Activated CD4-positive, CD25-positive, alpha-beta regulatory T cell (primary cell): ENCODE results near the gene NHERF1.
A peak's percentile ranks its signal among the peaks of the same experiment; 100 is the strongest.

Source experiments
- DNase-seq, 4 experiments: peaks; one replicate each; lab custom pipeline; 2025; lab: John Stamatoyannopoulos, UW

The NHERF1 gene

DNA sequence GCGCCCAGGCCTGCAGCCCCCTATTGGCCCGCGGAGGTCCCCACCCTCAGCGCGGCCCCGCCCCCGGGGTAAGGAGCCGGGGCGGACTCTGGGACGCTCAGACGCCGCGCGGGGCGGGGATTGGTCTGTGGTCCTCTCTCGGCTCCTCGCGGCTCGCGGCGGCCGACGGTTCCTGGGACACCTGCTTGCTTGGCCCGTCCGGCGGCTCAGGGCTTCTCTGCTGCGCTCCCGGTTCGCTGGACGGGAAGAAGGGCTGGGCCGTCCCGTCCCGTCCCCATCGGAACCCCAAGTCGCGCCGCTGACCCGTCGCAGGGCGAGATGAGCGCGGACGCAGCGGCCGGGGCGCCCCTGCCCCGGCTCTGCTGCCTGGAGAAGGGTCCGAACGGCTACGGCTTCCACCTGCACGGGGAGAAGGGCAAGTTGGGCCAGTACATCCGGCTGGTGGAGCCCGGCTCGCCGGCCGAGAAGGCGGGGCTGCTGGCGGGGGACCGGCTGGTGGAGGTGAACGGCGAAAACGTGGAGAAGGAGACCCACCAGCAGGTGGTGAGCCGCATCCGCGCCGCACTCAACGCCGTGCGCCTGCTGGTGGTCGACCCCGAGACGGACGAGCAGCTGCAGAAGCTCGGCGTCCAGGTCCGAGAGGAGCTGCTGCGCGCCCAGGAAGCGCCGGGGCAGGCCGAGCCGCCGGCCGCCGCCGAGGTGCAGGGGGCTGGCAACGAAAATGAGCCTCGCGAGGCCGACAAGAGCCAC lies at the start of gene NHERF1:
NHERF1 (plus strand) TSS at position 100 of the 750 bp plus-strand sequence; CDS start at position 319, 219 bp downstream.
- peak; percentile 83 to 89 (median 88) for DNase-seq

DNA sequence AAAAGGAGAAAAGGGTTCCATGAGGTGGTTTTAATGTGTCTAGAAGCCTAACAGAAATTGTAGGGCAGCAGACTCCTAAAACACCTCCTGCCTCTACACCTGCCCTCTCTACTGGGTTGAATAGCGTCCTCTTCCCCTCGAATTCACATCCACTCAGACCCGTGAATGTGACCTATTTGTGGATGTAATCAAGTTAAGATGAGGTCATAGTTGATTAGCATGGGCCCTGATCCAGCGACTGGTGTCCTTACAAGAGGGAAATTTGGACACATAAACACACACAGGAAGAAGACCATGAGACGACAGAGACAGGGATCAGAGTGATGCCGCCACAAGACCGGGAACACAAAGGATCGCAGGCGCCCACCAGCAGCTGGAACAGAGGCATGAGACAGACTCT lies 49.2 kb upstream of the NHERF1 start:
- no peak for DNase-seq

DNA sequence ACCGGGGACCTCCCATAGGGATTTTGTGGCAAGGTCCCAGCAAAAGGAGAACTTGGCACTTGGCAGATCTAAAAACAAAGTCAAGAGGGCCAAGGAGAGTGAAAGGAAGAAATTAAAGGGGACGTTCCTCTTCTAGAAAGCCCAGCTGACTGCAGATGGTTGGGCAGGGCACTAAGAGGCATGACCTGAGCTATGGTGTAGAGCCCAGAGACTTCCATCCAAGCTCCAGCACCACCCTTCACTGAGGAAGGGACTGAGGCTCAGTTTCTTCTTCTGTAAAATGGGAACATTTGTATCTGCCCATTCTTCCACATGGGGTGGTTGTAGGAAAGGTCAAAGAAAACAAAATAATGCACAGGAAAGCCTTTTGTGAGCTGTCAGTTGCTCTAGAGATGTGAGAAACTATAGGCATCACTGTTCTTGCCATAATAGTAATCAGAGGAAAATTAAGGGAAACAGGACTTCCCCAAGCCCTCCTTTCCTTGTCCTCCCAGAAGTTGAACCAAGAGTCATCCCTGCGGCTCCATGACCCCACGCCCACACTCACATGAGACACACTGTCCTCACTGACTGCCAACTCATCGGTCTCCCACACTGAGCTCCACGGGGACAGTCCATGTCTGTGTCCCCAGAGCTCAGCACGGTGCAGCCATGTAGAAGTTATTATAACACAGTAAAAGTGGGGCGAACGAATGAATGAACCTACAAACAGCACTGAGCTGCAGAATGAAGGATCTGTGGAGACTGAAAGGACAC lies 46.1 kb upstream of the NHERF1 start:
- DNase-seq: no peak

DNA sequence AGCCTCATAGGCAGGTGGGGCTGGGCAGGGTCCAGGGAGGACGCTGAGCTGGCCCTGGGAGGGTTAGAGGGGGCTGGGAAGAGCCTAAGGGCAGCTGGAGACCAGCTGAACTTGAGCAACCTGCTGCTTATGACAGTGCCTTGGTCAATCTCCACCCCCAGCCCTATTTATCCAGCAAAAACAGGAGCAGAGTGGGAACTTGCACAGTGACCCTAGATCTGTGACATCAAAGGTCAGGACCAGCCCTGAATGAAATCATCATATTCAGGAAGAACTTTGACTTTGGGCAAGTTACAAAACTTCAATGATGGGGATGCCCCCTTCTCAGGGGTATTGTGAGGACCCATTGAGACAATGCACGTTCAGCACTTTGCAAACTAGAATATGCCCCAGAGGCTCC lies 45.1 kb upstream of the NHERF1 start:
- no peak for DNase-seq

DNA sequence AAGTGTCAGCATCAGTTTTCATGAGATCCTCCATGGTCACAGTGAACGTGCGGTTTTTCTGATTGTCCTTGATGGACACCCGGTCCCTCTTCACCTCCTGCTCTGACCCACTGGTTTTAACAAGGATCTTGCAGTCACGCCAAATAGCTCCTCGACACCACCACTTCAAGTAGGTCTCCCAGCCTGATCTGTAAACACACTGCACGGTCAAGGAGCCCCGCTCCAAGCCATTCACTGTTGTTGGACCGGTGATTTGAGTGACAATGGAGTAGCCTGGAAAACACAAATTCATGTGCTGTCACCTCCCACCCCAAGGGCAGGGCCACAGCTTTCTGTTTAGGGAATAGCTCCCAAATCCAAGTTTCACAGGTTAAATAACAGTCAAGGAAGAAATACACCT lies 43.9 kb upstream of the NHERF1 start:
- no peak for DNase-seq

DNA sequence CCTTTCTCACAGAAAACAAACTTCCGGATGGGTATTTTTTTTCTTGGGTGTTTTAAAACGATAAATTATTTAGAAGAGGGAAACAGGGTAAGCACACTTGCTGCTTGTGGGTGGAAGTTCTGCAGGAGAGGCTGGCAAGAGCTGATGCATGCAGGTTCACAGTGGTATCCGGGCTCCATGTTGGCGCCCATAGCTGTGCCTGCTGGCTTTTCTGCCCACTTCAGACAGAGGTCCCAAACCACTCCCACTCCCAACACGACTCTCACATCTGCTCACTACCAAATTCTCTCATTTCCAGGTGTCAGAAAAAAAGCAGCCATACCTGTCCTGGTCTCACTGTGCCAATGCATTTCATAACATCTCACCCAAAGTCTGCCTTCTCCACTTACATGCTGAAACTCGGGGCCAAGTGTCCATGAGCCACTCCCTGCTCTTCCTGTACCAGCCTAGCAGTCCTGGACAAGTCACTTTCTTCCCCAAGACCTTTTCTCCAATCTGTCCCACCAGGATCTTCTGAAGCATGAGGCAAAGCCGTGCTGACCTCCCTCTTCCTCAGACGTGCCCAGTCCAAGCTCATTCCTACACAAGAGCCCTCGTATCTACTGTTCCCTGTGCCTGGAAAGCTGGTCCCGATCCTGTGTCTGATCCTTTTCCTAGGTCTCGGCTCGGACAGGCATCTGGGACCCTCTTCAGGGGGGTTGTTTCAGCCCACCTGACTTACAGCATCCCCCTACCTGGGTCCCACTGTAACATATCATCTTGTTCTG lies 37.2 kb upstream of the NHERF1 start:
- no peak for DNase-seq

DNA sequence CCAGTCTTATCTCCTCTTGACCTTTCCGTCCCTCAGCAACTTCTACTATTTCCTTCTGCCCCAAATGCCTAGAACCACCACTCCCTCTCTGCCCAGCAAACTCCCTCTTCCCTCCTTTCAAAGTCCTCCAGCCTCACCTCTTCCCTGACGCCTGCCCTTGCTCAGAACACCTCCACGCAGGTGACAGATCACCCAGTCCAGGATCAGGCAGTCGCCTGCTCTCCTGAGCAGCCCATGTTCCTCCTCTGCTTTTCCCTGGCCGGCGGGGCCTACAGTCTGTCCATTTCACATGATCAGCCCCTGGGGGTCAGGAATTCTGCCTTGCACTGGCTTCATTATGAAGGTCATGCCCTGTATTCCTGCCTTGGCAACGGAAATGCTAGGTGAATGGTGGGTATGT lies 36.1 kb upstream of the NHERF1 start:
- no peak for DNase-seq

DNA sequence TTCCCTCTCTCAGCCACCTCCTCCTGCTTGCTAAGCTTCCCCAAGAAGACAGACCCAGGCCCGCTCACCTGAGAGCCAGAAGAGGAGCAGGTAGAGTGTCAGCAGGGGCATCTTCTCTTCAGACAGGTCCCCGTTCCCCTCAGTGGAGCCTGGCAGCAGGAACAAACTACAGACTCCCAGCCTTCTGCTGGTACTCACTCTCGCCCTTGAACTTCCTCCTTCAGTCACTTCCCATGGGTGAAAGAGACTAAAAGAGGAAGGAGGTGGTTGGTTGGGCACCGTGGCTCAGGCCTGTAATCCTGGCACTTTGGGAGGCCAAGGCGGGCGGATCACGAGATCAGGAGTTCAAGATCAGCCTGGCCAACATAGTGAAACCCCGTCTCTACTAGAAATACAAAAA lies 35.7 kb upstream of the NHERF1 start, which contains the start of gene CD300LF:
CD300LF (minus strand) TSS at position 168 of the 400 bp plus-strand sequence; CDS start at position 111, 57 bp downstream.
- DNase-seq: no peak

DNA sequence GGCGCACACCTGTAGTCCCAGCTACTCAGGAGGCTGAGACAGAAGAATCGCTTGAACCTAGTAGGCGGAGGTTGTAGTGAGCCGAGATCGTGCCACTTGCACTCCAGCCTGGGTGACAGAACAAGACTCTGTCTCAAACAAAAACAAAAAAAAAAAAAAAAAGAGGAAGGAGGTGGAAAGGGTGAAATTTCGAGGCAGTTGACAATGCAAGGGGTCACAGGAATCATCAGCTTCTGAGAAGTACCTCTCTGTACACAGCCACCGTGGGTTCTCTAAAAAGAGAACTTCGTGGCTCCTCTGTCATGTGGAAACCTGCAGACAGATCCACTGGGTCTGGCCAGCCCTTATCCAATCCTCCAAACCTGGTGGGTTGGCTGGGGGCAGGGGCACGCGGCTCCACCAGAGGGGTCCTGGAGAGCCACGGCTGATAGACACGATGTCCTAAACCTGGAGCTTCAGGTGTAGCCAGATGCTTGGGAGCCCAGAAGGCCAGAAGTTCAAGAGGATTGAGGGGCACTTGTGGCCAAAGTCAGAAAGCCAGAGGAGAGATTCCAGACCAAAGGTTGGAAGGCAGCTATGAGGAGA lies 35.2 kb upstream of the NHERF1 start:
- no peak for DNase-seq

DNA sequence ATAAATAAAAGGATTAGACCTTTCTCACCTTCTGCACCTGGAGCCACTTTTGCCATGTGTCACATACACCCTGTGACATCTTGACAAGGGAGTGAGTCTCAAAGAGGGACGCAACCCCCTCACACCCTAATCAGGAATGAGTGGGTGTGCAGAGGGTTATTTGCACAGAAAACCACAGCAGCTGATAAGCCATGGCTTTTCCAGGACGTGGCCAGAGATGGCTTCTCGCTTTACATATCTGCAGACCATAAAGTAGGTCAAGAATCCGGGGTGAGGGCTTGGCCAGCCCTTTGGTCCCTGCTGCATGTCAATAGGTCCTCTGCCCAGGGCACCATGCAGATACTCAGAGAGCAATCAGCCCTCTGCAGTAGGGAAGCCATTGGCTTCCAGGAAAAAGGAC lies 33.3 kb upstream of the NHERF1 start:
- no peak for DNase-seq

DNA sequence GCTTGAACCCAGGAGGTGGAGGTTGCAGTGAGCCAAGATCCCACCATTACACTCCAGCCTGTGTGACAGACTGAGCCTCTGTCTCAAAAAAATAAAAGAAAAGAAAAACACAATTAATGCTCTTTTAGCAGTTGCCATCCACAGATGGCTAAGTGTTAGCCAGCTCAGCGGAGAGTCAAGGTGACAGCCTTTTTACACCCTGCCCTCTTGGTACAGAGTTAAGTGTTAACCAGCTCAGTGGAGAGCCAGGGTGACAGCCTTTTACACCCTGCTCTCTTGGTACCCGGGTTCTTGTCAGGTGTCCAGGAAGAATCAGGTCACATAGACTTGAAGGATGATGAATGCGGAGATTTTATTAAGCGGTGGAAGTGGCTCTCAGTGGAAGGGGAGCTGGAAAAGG lies 27.9 kb upstream of the NHERF1 start:
- DNase-seq: no peak

DNA sequence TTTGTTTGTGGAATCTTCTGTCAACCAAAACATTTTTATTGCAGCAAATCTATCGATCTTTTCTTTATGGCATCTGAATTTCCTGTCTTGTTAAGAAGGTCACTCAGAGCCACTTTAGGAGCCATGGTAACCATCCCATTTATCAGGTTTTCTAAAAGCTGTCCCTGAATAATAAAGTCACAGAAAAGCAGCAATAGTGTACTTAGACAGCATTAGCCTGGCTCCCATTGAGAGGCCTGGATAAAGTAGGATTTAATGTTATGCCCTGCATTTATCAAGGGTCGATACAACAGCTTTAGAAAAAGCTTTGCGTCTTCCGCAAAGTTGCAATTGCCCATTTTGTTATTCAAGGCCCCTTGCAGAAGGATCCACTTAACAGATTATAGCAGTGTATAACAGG lies 25.6 kb upstream of the NHERF1 start:
- no peak for DNase-seq

DNA sequence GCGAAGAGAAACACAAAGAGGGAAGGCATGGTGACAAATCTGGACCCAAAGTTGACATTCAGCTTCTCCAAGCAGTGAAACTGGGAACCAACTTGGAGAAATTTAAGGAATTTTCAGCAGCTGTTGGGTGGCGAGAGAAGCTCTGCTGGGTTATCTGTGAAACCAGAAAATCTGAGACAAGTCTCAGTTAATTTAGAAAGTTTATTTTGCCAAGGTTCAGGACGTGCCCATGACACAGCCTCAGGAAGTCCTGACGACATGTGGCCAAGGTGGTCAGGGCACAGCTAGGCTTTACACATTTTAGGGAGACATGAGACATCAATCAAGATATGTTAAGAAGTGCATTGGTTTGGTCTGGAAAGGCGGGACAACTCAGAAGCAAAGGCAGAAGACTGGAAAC lies 24.5 kb upstream of the NHERF1 start:
- no peak for DNase-seq

DNA sequence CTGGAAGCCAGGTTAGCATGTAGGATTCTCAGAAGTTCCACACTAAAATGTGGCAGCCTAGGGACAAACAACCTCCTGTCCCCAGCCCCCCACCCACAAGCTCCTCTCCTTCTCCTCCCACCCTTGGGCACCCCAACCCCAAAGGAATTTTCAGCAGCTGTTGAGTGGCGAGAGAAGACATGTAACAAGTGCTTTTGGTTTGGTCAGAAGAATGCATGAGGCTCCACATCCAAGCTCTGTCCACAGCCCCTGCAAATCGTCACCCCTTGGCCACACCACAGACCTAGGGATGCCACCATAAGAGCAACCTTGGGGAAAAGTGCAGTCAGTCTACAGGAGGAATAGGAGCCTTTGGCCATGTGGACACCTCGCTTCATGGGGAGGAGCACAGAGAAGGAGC lies 23.3 kb upstream of the NHERF1 start:
- no peak for DNase-seq

DNA sequence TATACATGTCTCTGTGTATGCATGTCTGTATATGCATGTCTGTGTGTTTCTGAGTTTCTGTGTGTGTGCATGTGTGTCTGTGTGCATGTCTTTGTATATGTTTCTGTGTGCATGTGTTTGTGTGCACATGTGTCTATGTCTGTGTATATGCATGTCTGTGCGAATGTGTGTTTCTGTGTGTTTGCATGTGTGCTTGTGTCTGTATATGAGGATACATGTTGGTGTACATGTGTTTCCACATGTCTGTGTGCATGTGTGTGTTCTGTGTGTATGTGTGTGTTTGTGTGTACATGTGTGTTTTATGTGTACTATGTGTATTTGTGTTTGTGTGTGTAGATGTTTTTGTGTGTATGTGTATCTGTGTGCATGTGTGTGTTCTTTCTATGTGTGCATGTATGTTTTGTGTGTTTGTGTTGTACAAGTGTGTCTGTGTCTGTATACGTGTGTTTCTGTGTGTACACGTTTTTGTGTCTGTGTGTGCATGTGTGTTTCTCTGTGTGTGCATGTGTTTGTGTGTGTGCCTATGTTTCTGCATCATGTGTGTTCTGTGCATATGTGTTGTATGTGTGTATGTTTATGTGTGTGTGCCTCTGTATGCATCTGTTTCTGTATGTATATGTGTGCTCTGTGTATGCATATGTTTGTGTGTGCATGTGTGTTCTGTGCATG lies 20.3 kb upstream of the NHERF1 start:
- no peak for DNase-seq

DNA sequence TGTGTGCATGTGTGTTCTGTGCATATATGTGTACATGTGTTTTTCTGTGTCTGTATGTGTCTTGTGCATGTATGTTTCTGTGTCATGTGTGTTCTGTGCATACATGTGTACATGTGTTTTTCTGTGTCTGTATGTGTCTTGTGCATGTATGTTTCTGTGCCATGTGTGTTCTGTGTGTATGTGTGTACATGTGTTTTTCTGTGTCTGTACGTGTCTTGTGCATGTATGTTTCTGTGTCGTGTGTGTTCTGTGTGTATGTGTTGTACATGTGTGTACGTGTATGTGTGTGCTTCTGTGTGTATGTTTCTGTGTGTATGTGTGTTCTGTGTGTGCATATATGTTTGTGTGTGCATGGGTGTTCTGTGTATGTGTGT lies 19.7 kb upstream of the NHERF1 start:
- no peak for DNase-seq

DNA sequence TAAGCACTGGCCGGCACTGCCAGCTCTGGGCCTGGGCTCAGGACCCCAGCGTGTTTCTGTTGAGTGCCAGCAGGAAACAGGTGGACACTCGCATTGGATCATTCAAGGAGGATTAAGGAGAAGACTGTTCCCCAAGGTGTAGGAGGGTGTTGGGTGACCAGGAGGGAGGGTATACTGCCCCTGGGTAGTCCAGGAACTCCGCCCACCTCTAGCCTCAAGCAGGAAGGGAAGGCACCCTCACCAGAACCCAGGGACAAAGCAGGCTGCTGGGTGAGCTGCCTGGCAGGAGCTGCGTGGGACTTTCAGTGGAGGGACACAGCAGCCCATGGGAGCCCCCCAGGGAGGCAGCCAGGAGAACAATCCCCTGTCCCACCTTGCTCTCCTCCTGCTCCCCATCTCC lies 19.1 kb upstream of the NHERF1 start:
- no peak for DNase-seq

DNA sequence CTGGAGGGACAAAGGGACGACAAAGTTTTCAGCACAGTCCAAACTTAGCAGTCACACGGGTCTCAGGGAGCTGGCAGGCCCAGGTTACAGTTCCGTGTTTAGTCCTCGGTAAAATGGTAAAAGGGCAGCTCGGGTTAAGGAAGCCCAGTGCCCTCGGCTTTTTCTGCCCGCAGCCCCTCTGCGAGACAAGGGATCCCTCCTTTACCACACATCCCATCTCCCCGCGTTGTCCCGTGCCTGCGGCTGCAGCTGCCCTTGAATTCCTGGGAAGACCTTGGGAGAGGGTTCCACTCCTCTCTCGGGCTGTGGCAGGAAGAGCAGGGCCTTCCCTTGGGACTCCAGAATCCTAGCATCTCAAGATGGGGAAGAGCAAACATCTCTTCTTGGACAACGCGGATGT lies 18.6 kb upstream of the NHERF1 start:
- no peak for DNase-seq

DNA sequence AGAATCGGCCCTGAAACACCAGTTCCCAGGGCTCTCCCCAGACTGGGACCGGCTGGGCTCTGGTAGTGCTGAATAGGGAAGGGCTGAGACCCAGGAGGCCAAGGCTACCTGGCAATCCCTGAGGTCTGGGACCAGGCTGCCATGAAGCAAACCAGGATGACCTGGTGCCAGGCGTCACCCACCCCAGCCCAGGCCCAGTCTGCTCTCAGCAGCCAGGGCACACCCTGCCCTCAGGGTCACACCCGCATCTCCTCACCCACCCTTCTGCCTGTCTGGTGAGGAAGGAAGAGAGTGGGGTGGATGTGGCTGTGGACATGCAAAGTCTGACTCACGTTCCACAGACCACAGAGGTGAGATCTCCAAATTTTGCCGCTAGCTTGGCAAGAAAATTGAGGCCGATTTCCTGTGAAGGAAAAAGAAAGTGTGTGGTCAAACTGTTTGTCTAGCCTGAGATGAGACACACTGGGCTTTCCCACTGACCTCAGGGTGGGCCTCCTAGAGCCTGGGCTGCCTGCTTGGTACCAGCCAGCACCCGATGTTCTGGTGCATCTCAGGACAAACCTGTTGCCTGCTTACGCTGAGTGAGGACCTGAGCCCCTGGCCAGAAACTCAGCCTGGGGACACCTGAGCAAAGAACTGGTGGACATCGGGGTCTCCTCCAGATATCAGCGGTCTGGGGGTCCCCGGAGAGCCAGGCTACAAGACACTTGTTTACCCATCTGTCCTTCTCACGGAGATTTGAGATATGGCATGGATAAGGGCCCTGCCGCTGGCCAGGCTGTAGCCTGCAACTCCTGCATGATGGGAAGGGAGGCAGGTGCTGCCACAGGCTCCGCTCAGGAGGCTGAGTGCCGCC lies 17.7 kb upstream of the NHERF1 start:
- peak in 1 of 4 experiments; percentile 11 for DNase-seq

DNA sequence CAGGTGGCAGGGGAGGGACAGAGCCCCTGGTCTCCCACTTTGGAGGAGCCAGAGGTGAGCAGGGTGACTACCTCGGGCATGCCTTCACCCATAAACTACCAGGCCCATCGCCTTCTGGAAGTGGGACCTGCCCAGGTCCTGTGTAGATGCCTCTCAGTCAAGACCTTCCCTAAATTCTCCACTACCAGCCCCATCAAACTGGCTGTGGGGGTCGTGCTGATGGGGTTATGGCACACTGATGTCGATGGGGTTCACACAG lies 17.2 kb upstream of the NHERF1 start:
- DNase-seq: no peak
